MM.1S (cell line): ENCODE measurements around the gene PRKG1.

Experiments used
- EZH2 ChIP-seq: fragments of 300-600 bp; sonication (generic); optimal IDR thresholded peaks from 2 replicates; pipeline ENCODE3; 2017; ENCODE audit warnings: low read depth, mild to moderate bottlenecking, antibody characterized with exemption, low read length, mixed read lengths
- EZH2phosphoT487 ChIP-seq: fragments of 300-600 bp; sonication (generic); IDR thresholded peaks from 2 replicates; pipeline ENCODE4 v1.6.1; 2018; ENCODE audit warnings: antibody characterized with exemption, low read length
- TF ChIP-seq, protein P1 (sequence below): fragments of 300-600 bp; sonication (generic); IDR thresholded peaks from 2 replicates; pipeline ENCODE4 v1.5.1; 2016; ENCODE audit warnings: antibody characterized with exemption, low read length, mixed read lengths

DNA sequence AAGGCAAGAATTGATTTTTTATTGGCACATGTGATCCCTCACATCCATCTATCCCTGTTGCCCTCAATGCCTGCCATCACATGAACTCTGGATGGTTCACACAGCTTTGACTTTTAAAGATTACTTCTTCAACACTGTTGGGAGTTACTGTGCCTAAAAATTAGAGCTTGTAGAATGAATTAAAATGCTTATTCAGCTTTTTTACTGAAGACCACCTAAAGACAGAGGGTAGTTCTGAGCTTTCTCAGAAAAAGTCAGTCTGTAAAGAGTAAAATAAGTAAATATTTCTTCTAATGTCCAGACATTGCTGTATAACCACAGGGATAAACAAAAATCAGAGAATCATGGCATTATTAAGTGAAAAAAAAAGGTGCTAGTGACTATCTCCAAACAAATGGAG, 718.4 kb downstream of the PRKG1 start:
- TF ChIP-seq EZH2 (no peak), EZH2phosphoT487 (no peak)
- TF ChIP-seq, protein P1, sequence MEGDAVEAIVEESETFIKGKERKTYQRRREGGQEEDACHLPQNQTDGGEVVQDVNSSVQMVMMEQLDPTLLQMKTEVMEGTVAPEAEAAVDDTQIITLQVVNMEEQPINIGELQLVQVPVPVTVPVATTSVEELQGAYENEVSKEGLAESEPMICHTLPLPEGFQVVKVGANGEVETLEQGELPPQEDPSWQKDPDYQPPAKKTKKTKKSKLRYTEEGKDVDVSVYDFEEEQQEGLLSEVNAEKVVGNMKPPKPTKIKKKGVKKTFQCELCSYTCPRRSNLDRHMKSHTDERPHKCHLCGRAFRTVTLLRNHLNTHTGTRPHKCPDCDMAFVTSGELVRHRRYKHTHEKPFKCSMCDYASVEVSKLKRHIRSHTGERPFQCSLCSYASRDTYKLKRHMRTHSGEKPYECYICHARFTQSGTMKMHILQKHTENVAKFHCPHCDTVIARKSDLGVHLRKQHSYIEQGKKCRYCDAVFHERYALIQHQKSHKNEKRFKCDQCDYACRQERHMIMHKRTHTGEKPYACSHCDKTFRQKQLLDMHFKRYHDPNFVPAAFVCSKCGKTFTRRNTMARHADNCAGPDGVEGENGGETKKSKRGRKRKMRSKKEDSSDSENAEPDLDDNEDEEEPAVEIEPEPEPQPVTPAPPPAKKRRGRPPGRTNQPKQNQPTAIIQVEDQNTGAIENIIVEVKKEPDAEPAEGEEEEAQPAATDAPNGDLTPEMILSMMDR = no peak
